ENCODE results near the gene FYB1. TPM values are rescaled to one million over a fixed set of nuclear protein-coding genes. Genes with fewer than 3 reads are reported as not detected.

Gene FYB1
- total RNA-seq, 1 experiment from 2014 or later, result 0.42 TPM

- Histone ChIP-seq H3K9me3 (ENCODE audit: control insufficient read depth in 1 of 2, insufficient read depth in 1 of 2, low read depth in 1 of 2, low read length in 2 of 2) (no peaks in the 10 kb centered on the region), H2AFZ (ENCODE audit: low read depth, low read length, poor library complexity, severe bottlenecking) (no peak overlapping the region), H3K27me3 (ENCODE audit: insufficient read depth, low read length) (no peaks in the 10 kb centered on the region), H3K4me3 (replicated peaks in 1 of 2; ENCODE audit: low read depth in 1 of 2, low read length in 2 of 2) (no peak overlapping the region), H3K79me2 (ENCODE audit: insufficient read depth, low read length) (no peaks in the 10 kb centered on the region), H3K9ac (ENCODE audit: low read length) (no peak overlapping the region), H3K4me2 (ENCODE audit: low read length) (no peak overlapping the region), H3K36me3 (ENCODE audit: control insufficient read depth in 1 of 2, insufficient read depth in 2 of 2, low read length in 2 of 2) (no peaks in the 10 kb centered on the region), H4K20me1 (ENCODE audit: insufficient read depth) (no peaks in the 10 kb centered on the region), H3K27ac (ENCODE audit: low read depth, low read length) (no peak overlapping the region), H3K4me1 (ENCODE audit: control insufficient read depth in 1 of 2, insufficient read depth in 2 of 2, low read length in 2 of 2) (peaks cover 16 to 25% of the 10 kb centered on the region in 2 experiments; a peak in 3 of 4 replicates), H3K9me2 (ENCODE audit: insufficient read depth) (no peaks in the 10 kb centered on the region)
- intact Hi-C loops (cut with micrococcal nuclease), result no loop called here
- CTCF ChIA-PET, result interaction anchor here (1.0 to 1.2 kb wide), 2 partner anchors 119 to 176 kb away, joined by 3 read pairs; no protein-coding TSS in a partner anchor
- DNase-seq (ENCODE audit: low read depth, low spot score) (no peak), ATAC-seq (no peak)
- TF ChIP-seq EGR1 (IDR thresholded peaks at IDR 0.05; ENCODE audit: low read depth), result no peak
- TF ChIP-seq RAD21 (IDR thresholded peaks at IDR 0.05; ENCODE audit: low read depth), result no peak
- TF ChIP-seq CEBPB (IDR thresholded peaks at IDR 0.05; ENCODE audit: low read depth), result no peak
- TF ChIP-seq, protein P1, sequence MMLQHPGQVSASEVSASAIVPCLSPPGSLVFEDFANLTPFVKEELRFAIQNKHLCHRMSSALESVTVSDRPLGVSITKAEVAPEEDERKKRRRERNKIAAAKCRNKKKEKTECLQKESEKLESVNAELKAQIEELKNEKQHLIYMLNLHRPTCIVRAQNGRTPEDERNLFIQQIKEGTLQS (IDR thresholded peaks at IDR 0.05), result no peak
- no peak for TF ChIP-seq ZFX (IDR thresholded peaks at IDR 0.05)
- TF ChIP-seq, protein P2, sequence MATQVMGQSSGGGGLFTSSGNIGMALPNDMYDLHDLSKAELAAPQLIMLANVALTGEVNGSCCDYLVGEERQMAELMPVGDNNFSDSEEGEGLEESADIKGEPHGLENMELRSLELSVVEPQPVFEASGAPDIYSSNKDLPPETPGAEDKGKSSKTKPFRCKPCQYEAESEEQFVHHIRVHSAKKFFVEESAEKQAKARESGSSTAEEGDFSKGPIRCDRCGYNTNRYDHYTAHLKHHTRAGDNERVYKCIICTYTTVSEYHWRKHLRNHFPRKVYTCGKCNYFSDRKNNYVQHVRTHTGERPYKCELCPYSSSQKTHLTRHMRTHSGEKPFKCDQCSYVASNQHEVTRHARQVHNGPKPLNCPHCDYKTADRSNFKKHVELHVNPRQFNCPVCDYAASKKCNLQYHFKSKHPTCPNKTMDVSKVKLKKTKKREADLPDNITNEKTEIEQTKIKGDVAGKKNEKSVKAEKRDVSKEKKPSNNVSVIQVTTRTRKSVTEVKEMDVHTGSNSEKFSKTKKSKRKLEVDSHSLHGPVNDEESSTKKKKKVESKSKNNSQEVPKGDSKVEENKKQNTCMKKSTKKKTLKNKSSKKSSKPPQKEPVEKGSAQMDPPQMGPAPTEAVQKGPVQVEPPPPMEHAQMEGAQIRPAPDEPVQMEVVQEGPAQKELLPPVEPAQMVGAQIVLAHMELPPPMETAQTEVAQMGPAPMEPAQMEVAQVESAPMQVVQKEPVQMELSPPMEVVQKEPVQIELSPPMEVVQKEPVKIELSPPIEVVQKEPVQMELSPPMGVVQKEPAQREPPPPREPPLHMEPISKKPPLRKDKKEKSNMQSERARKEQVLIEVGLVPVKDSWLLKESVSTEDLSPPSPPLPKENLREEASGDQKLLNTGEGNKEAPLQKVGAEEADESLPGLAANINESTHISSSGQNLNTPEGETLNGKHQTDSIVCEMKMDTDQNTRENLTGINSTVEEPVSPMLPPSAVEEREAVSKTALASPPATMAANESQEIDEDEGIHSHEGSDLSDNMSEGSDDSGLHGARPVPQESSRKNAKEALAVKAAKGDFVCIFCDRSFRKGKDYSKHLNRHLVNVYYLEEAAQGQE (IDR thresholded peaks at IDR 0.05; ENCODE audit: low read depth), result no peak
- TF ChIP-seq EZH2 (IDR thresholded peaks at IDR 0.05), result no peak
- no peak for TF ChIP-seq FOSL1 (IDR thresholded peaks at IDR 0.05; ENCODE audit: low read depth)
- TF ChIP-seq, protein P3, sequence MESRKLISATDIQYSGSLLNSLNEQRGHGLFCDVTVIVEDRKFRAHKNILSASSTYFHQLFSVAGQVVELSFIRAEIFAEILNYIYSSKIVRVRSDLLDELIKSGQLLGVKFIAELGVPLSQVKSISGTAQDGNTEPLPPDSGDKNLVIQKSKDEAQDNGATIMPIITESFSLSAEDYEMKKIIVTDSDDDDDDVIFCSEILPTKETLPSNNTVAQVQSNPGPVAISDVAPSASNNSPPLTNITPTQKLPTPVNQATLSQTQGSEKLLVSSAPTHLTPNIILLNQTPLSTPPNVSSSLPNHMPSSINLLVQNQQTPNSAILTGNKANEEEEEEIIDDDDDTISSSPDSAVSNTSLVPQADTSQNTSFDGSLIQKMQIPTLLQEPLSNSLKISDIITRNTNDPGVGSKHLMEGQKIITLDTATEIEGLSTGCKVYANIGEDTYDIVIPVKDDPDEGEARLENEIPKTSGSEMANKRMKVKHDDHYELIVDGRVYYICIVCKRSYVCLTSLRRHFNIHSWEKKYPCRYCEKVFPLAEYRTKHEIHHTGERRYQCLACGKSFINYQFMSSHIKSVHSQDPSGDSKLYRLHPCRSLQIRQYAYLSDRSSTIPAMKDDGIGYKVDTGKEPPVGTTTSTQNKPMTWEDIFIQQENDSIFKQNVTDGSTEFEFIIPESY (IDR thresholded peaks at IDR 0.05; ENCODE audit: extremely low read depth, insufficient replicate concordance, low read length), result no peak
- no peak for TF ChIP-seq SRF (IDR thresholded peaks at IDR 0.05; ENCODE audit: low read depth)
- TF ChIP-seq ELF1 (IDR thresholded peaks at IDR 0.05; ENCODE audit: borderline replicate concordance, low read depth), result no peak
- no peak for TF ChIP-seq ZNF274 (IDR thresholded peaks at IDR 0.05; ENCODE audit: low read depth, low read length)
- no peak for TF ChIP-seq TCF7L2 (IDR thresholded peaks at IDR 0.05; ENCODE audit: borderline replicate concordance, extremely low read depth, insufficient read depth, insufficient read length)
- TF ChIP-seq, protein P4, sequence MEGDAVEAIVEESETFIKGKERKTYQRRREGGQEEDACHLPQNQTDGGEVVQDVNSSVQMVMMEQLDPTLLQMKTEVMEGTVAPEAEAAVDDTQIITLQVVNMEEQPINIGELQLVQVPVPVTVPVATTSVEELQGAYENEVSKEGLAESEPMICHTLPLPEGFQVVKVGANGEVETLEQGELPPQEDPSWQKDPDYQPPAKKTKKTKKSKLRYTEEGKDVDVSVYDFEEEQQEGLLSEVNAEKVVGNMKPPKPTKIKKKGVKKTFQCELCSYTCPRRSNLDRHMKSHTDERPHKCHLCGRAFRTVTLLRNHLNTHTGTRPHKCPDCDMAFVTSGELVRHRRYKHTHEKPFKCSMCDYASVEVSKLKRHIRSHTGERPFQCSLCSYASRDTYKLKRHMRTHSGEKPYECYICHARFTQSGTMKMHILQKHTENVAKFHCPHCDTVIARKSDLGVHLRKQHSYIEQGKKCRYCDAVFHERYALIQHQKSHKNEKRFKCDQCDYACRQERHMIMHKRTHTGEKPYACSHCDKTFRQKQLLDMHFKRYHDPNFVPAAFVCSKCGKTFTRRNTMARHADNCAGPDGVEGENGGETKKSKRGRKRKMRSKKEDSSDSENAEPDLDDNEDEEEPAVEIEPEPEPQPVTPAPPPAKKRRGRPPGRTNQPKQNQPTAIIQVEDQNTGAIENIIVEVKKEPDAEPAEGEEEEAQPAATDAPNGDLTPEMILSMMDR (IDR thresholded peaks at IDR 0.05 in 2 of 3, conservative IDR thresholded peaks at IDR 0.05 in 1 of 3; ENCODE audit: borderline replicate concordance in 1 of 3, insufficient read depth in 1 of 3, low read depth in 2 of 3, low read length in 2 of 3), result no peak
- TF ChIP-seq POLR2AphosphoS5 (IDR thresholded peaks at IDR 0.05; ENCODE audit: low read depth, low read length), result no peak
- no peak for TF ChIP-seq SIN3A (IDR thresholded peaks at IDR 0.05; ENCODE audit: low read depth)
- TF ChIP-seq EZH2phosphoT487 (IDR thresholded peaks at IDR 0.05; ENCODE audit: borderline replicate concordance), result no peak
- TF ChIP-seq, protein P5, sequence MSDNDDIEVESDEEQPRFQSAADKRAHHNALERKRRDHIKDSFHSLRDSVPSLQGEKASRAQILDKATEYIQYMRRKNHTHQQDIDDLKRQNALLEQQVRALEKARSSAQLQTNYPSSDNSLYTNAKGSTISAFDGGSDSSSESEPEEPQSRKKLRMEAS (IDR thresholded peaks at IDR 0.05), result no peak
- no peak for TF ChIP-seq YY1 (IDR thresholded peaks at IDR 0.05; ENCODE audit: extremely low read depth, insufficient replicate concordance, low read depth, low read length)
- POLR2A ChIA-PET, result interaction anchor here (1.0 kb wide), 1 partner anchor 12 kb away, joined by 3 read pairs; no protein-coding TSS in a partner anchor
- BruUV-seq (replicated peaks), result no TSS peak
- RAD21 ChIA-PET (ENCODE audit: low non-redundant PET in 1 of 2, low total read pairs in 2 of 2, uncharacterized antibody in 2 of 2, unreplicated experiment in 2 of 2), result no interaction called here
Measured at GRCh38 chr5:39200081-39200480, 19.3 kb downstream of the FYB1 start.

Data from HCT116 (cell line).